Measurements from ENCODE around the gene FAM234B.

GRCh38 chr12:12997156-12997555, 47.0 kb upstream of the FAM234B start:
- TF ChIP-seq CTCF (IDR thresholded peaks at IDR 0.05) (no peak), POLR2A (IDR thresholded peaks at IDR 0.05) (no peak), EP300 (IDR thresholded peaks at IDR 0.05) (no peak), POLR2AphosphoS5 (IDR thresholded peaks at IDR 0.05) (no peak)

Data from gastroesophageal sphincter (tissue), 3 donors.